IMR-90 (cell line): ENCODE measurements around the gene MBNL3. TPM values are rescaled to one million over a fixed set of nuclear protein-coding genes. Genes with fewer than 3 reads are reported as not detected.

Source experiments
- ATAC-seq: fragments of 200-7000 bp; cut with Tn5 transposase; 2 replicates; pipeline ENCODE4 v1.9.1; 2020; ENCODE audit warnings: low read depth, mild to moderate bottlenecking, moderate library complexity
- BruUV-seq: library from RNA; stranded (reverse); fragments of 400-500 nt; replicated peaks from 2 replicates; lab custom pipeline; 2021; lab: Mats Ljungman, UMichigan
- CTCF ChIA-PET: fragments of 300-600 bp; formaldehyde crosslinking; extraction: SDS; loops from one replicate; lab custom pipeline; 2021; ENCODE audit warnings: antibody characterized with exemption; lab: Yijun Ruan, JAX
- POLR2A ChIA-PET: fragments of 300-600 bp; sonication (Branson Sonifier 250); formaldehyde crosslinking; loops from one replicate; lab custom pipeline; 2022; ENCODE audit warnings: antibody characterized with exemption; ENCODE audit not compliant: unreplicated experiment; lab: Charles Lee
- DNase-seq: peaks from one replicate; pipeline ENCODE4 v3.0.0; 2013
- H2AFZ ChIP-seq: replicated peaks from 2 replicates; pipeline ENCODE3; 2013; ENCODE audit warnings: low read length, mild to moderate bottlenecking; ENCODE audit not compliant: poor library complexity
- H2AK5ac ChIP-seq: 2 replicates; pipeline ENCODE4 v1.6.1; 2013; ENCODE audit warnings: low read depth, low read length, inconsistent platforms
- H2AK9ac ChIP-seq: replicated peaks from 2 replicates; pipeline ENCODE3; 2013; ENCODE audit warnings: mild to moderate bottlenecking, low read depth, low read length, moderate library complexity; ENCODE audit not compliant: poor library complexity
- H2BK120ac ChIP-seq: 2 replicates; pipeline ENCODE4 v1.6.1; 2013; ENCODE audit warnings: low read depth, low read length, inconsistent platforms
- H2BK15ac ChIP-seq: 3 replicates; pipeline ENCODE4 v1.6.1; 2013; ENCODE audit warnings: low read depth, low read length, inconsistent platforms
- H2BK20ac ChIP-seq: 2 replicates; pipeline ENCODE4 v1.6.1; 2013; ENCODE audit warnings: low read depth, mild to moderate bottlenecking, inconsistent platforms, low read length, moderate library complexity
- H2BK5ac ChIP-seq: 2 replicates; pipeline ENCODE4 v1.6.1; 2013; ENCODE audit warnings: mild to moderate bottlenecking, low read depth, low read length, inconsistent platforms; ENCODE audit not compliant: poor library complexity, severe bottlenecking
- H3K14ac ChIP-seq: replicated peaks from 2 replicates; pipeline ENCODE4 v1.6.1; 2013; ENCODE audit warnings: low read depth, low read length, inconsistent platforms
- H3K18ac ChIP-seq: 2 replicates; pipeline ENCODE4 v1.6.1; 2013; ENCODE audit warnings: low read depth, low read length, control low read depth
- H3K23ac ChIP-seq: 2 replicates; pipeline ENCODE4 v1.6.1; 2013; ENCODE audit warnings: low read depth, low read length, inconsistent platforms
- H3K27ac ChIP-seq: 2 replicates; pipeline ENCODE4 v1.5.1; 2013; ENCODE audit warnings: mild to moderate bottlenecking, control low read depth, low read length; ENCODE audit not compliant: insufficient read depth
- H3K27me3 ChIP-seq: 2 replicates; pipeline ENCODE4 v1.6.1; 2013; ENCODE audit warnings: low read length; ENCODE audit not compliant: control insufficient read depth, insufficient read depth
- H3K36me3 ChIP-seq: 2 replicates; pipeline ENCODE4 v1.6.1; 2013; ENCODE audit warnings: low read length, mixed read lengths; ENCODE audit not compliant: control insufficient read depth, insufficient read depth
- H3K4ac ChIP-seq: 2 replicates; pipeline ENCODE4 v1.6.1; 2013; ENCODE audit warnings: low read depth, low read length, inconsistent platforms
- H3K4me1 ChIP-seq: 2 replicates; pipeline ENCODE4 v1.6.1; 2013; ENCODE audit warnings: low read length, mixed read lengths; ENCODE audit not compliant: control insufficient read depth, insufficient read depth
- H3K4me2 ChIP-seq: 2 replicates; pipeline ENCODE4 v1.6.1; 2013; ENCODE audit warnings: low read depth, mild to moderate bottlenecking, control low read depth, low read length, moderate library complexity
- H3K4me3 ChIP-seq: 2 replicates; pipeline ENCODE4 v1.5.1; 2013; ENCODE audit warnings: low read depth, mild to moderate bottlenecking, control low read depth, low read length, moderate library complexity; ENCODE audit not compliant: insufficient read depth
- H3K56ac ChIP-seq: 2 replicates; pipeline ENCODE4 v1.6.1; 2013; ENCODE audit warnings: low read length, inconsistent platforms; ENCODE audit not compliant: insufficient read depth; ENCODE audit errors: extremely low read depth
- H3K79me1 ChIP-seq, 2 experiments: 2 replicates each; pipeline ENCODE4 v1.6.1; 2013; ENCODE audit warnings: low read length in 2 of 2, inconsistent platforms in 1 of 2, low read depth in 1 of 2
- H3K9ac ChIP-seq: 2 replicates; pipeline ENCODE4 v1.6.1; 2013; ENCODE audit warnings: low read depth, low read length, control low read depth
- H3K9me1 ChIP-seq: 2 replicates; pipeline ENCODE4 v1.6.1; 2013; ENCODE audit warnings: low read length, inconsistent platforms; ENCODE audit not compliant: insufficient read depth
- H3K9me3 ChIP-seq: 2 replicates; pipeline ENCODE4 v1.6.1; 2013; ENCODE audit warnings: low read length; ENCODE audit not compliant: control insufficient read depth, insufficient read depth
- H4K20me1 ChIP-seq: 2 replicates; pipeline ENCODE4 v1.6.1; 2013; ENCODE audit warnings: low read length, inconsistent platforms; ENCODE audit not compliant: insufficient read depth
- H4K5ac ChIP-seq: 2 replicates; pipeline ENCODE4 v1.6.1; 2013; ENCODE audit warnings: mild to moderate bottlenecking, low read depth, low read length, control low read depth
- H4K8ac ChIP-seq, 2 experiments: 2 replicates each; pipeline ENCODE4 v1.6.1; 2013; ENCODE audit warnings: low read depth in 2 of 2, low read length in 2 of 2, control low read depth in 1 of 2, inconsistent platforms in 1 of 2
- H4K91ac ChIP-seq: 2 replicates; pipeline ENCODE4 v1.6.1; 2013; ENCODE audit warnings: low read depth, low read length, inconsistent platforms; ENCODE audit not compliant: insufficient read depth
- BHLHE40 ChIP-seq: fragments of 150-350 bp; IDR thresholded peaks from 2 replicates; pipeline ENCODE4 v1.6.1; 2016; ENCODE audit warnings: mild to moderate bottlenecking, low read depth, low read length
- CEBPB ChIP-seq: IDR thresholded peaks from 2 replicates; pipeline ENCODE4 v1.6.1; 2012; ENCODE audit warnings: low read depth, low read length, improper control_type of control experiment
- CHD1 ChIP-seq: IDR thresholded peaks from 2 replicates; pipeline ENCODE4 v1.6.1; 2012; ENCODE audit warnings: low read depth, low read length, improper control_type of control experiment
- FOS ChIP-seq: fragments of 150-350 bp; IDR thresholded peaks from 2 replicates; pipeline ENCODE4 v1.6.1; 2016; ENCODE audit warnings: low read depth, low read length
- MAFK ChIP-seq: IDR thresholded peaks from 2 replicates; pipeline ENCODE4 v1.6.1; 2012; ENCODE audit warnings: low read depth, low read length, improper control_type of control experiment
- MAZ ChIP-seq: IDR thresholded peaks from 2 replicates; pipeline ENCODE4 v1.6.1; 2012; ENCODE audit warnings: low read depth, mild to moderate bottlenecking, low read length, improper control_type of control experiment, moderate library complexity, borderline replicate concordance
- MXI1 ChIP-seq: IDR thresholded peaks from 2 replicates; pipeline ENCODE4 v1.6.1; 2012; ENCODE audit warnings: low read depth, mild to moderate bottlenecking, low read length, moderate library complexity, borderline replicate concordance
- NFE2L2 ChIP-seq: fragments of 150-350 bp; IDR thresholded peaks from 2 replicates; pipeline ENCODE4 v1.6.1; 2016; ENCODE audit warnings: low read depth, mild to moderate bottlenecking, low read length
- POLR2A ChIP-seq: IDR thresholded peaks from 2 replicates; pipeline ENCODE4 v1.6.1; 2012; ENCODE audit warnings: mild to moderate bottlenecking, low read depth, low read length
- RAD21 ChIP-seq: IDR thresholded peaks from 2 replicates; pipeline ENCODE4 v1.6.1; 2012; ENCODE audit warnings: low read length, improper control_type of control experiment
- RCOR1 ChIP-seq: IDR thresholded peaks from 2 replicates; pipeline ENCODE4 v1.6.1; 2012; ENCODE audit warnings: mild to moderate bottlenecking, low read length, improper control_type of control experiment; ENCODE audit not compliant: insufficient replicate concordance
- RFX5 ChIP-seq: IDR thresholded peaks from 2 replicates; pipeline ENCODE4 v1.8.0; 2012; ENCODE audit warnings: low read depth, mild to moderate bottlenecking, low read length, moderate library complexity
- SMC3 ChIP-seq: fragments of 150-350 bp; IDR thresholded peaks from 2 replicates; pipeline ENCODE4 v1.6.1; 2016; ENCODE audit warnings: low read depth, mild to moderate bottlenecking, antibody characterized with exemption, low read length, moderate library complexity
- WGBS, 2 experiments: methylation state at CpG; one replicate each; pipeline versions ENCODE4 v1.1.5 to v1.1.7; 2013; ENCODE audit warnings: missing lambda C conversion rate in 2 of 2; ENCODE audit not compliant: insufficient read length in 1 of 2; ENCODE audit errors: extremely low coverage in 2 of 2; 5-methylcytosine and 5-hydroxymethylcytosine counted together
- dilution Hi-C: fragments of 300-500 bp; cut with HindIII; formaldehyde crosslinking; loops from one replicate; pipeline ENCODE4 v1.14.3; 2018; ENCODE audit warnings: low sequenced_read_pairs; ENCODE audit not compliant: unreplicated experiment
- in situ Hi-C: fragments of 300-500 bp; cut with MboI; formaldehyde crosslinking; loops from 3 replicates; pipeline ENCODE4 v1.14.3; 2019; ENCODE audit warnings: low sequenced_read_pairs, inconsistent platforms, mixed read lengths
- intact Hi-C: fragments of 100-400 bp; cut with micrococcal nuclease; formaldehyde crosslinking; loops from 2 replicates; pipeline ENCODE4 v1.10.0; 2022
- polyA plus RNA-seq, 3 experiments: library from polyadenylated mRNA; depleted of rRNA; stranded (reverse); fragments of >200 nt; gene quantifications; 2 replicates each; pipeline ENCODE4 v1.2.3, GENCODE V29; 2012; ENCODE audit warnings: low replicate concordance in 1 of 3
- total RNA-seq: library from RNA; depleted of rRNA; stranded (reverse); fragments of >200 nt; gene quantifications from 2 replicates; pipeline ENCODE4 v1.2.3, GENCODE V29; 2012
- TF ChIP-seq, protein P1 (sequence below): fragments of 150-350 bp; IDR thresholded peaks from 2 replicates; pipeline ENCODE4 v1.6.1; 2016; ENCODE audit warnings: low read depth, mild to moderate bottlenecking, low read length, moderate library complexity, borderline replicate concordance
- TF ChIP-seq, protein P2 (sequence below): conservative IDR thresholded peaks from 2 replicates; pipeline ENCODE4 v1.5.1; 2012; ENCODE audit warnings: mild to moderate bottlenecking, low read depth, low read length, improper control_type of control experiment

MBNL3 gene
- total and polyA plus RNA-seq, 2 of the 4 experiments (the other 2 are of a cell fraction): 0.32 to 1.1 TPM

DNA sequence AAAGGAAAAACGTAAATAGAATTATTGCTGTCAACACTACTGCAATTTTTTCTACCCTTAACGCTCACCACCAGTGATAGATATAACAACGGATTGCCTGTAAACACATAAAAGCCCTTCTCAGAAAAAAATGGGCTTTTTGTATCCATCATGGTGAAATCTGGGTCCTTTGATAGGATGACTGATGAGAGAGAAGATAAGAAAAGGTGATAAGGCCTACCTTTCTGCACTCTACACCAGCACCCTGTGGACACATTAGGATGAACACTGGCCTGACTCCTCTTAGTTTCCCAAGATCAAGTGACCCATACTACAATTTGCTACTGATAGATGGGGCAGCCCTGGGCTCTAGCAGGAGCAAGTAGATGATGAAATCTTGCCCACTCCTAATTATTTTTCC lies 157.3 kb downstream of the MBNL3 start:
- BruUV-seq: no TSS peak
- Histone ChIP-seq H3K4me3 (no peak overlapping the region), H4K5ac (no peak overlapping the region), H2BK5ac (no peak overlapping the region), H3K27ac (no peak overlapping the region), H4K20me1 (no peaks in the 10 kb centered on the region), H2AFZ (no peak overlapping the region), H2BK15ac (no peak overlapping the region), H3K27me3 (no peaks in the 10 kb centered on the region; the same call in 1 of the 2 replicates), H4K8ac (no peak overlapping the region), H3K18ac (no peak overlapping the region), H2AK5ac (no peak overlapping the region), H3K9ac (no peak overlapping the region), H3K56ac (no peak overlapping the region), H3K36me3 (no peaks in the 10 kb centered on the region), H2BK20ac (no peak overlapping the region), H3K4me1 (no peaks in the 10 kb centered on the region), H3K14ac (no peak overlapping the region), H3K79me1 (no peaks in the 10 kb centered on the region), H3K9me1 (no peaks in the 10 kb centered on the region), H3K23ac (no peak overlapping the region), H3K4me2 (no peak overlapping the region), H3K4ac (no peak overlapping the region), H4K91ac (no peak overlapping the region), H3K9me3 (peaks cover 2% of the 10 kb centered on the region; the same call in 1 of the 2 replicates), H2AK9ac (no peak overlapping the region), H2BK120ac (no peak overlapping the region)
- dilution Hi-C loops: no loop called here
- intact Hi-C loops: no loop called here
- DNase-seq (no peak), ATAC-seq (no peak)
- ChIA-PET POLR2A (no interaction called here), CTCF (no interaction called here)
- in situ Hi-C loops: no loop called here
- TF ChIP-seq SMC3: no peak
- no peak for TF ChIP-seq RCOR1
- no peak for TF ChIP-seq RFX5
- no peak for TF ChIP-seq FOS
- TF ChIP-seq CEBPB: no peak
- no peak for TF ChIP-seq POLR2A
- TF ChIP-seq, protein P1, sequence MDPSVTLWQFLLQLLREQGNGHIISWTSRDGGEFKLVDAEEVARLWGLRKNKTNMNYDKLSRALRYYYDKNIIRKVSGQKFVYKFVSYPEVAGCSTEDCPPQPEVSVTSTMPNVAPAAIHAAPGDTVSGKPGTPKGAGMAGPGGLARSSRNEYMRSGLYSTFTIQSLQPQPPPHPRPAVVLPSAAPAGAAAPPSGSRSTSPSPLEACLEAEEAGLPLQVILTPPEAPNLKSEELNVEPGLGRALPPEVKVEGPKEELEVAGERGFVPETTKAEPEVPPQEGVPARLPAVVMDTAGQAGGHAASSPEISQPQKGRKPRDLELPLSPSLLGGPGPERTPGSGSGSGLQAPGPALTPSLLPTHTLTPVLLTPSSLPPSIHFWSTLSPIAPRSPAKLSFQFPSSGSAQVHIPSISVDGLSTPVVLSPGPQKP: no peak
- no peak for TF ChIP-seq NFE2L2
- no peak for TF ChIP-seq BHLHE40
- no peak for TF ChIP-seq MXI1
- no peak for TF ChIP-seq MAFK
- TF ChIP-seq RAD21: no peak
- no peak for TF ChIP-seq MAZ
- TF ChIP-seq, protein P2, sequence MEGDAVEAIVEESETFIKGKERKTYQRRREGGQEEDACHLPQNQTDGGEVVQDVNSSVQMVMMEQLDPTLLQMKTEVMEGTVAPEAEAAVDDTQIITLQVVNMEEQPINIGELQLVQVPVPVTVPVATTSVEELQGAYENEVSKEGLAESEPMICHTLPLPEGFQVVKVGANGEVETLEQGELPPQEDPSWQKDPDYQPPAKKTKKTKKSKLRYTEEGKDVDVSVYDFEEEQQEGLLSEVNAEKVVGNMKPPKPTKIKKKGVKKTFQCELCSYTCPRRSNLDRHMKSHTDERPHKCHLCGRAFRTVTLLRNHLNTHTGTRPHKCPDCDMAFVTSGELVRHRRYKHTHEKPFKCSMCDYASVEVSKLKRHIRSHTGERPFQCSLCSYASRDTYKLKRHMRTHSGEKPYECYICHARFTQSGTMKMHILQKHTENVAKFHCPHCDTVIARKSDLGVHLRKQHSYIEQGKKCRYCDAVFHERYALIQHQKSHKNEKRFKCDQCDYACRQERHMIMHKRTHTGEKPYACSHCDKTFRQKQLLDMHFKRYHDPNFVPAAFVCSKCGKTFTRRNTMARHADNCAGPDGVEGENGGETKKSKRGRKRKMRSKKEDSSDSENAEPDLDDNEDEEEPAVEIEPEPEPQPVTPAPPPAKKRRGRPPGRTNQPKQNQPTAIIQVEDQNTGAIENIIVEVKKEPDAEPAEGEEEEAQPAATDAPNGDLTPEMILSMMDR: no peak
- TF ChIP-seq CHD1: no peak
- no CpG with 5 or more reads among the region's 3 CpGs for WGBS, 2 experiments
